IMR-90 (cell line): ENCODE results near the gene MSI1. TPM values are rescaled to one million over a fixed set of nuclear protein-coding genes. Genes with fewer than 3 reads are reported as not detected.

Source experiments
- ATAC-seq: fragments of 200-7000 bp; cut with Tn5 transposase; 2 replicates; pipeline ENCODE4 v1.9.1; 2020; ENCODE audit warnings: low read depth, mild to moderate bottlenecking, moderate library complexity
- BruUV-seq: library from RNA; stranded (reverse); fragments of 400-500 nt; replicated peaks from 2 replicates; lab custom pipeline; 2021; lab: Mats Ljungman, UMichigan
- CTCF ChIA-PET: fragments of 300-600 bp; formaldehyde crosslinking; extraction: SDS; loops from one replicate; lab custom pipeline; 2021; ENCODE audit warnings: antibody characterized with exemption; lab: Yijun Ruan, JAX
- POLR2A ChIA-PET: fragments of 300-600 bp; sonication (Branson Sonifier 250); formaldehyde crosslinking; loops from one replicate; lab custom pipeline; 2022; ENCODE audit warnings: antibody characterized with exemption; ENCODE audit not compliant: unreplicated experiment; lab: Charles Lee
- DNase-seq: peaks from one replicate; pipeline ENCODE4 v3.0.0; 2013
- H2AFZ ChIP-seq: replicated peaks from 2 replicates; pipeline ENCODE3; 2013; ENCODE audit warnings: low read length, mild to moderate bottlenecking; ENCODE audit not compliant: poor library complexity
- H2AK5ac ChIP-seq: 2 replicates; pipeline ENCODE4 v1.6.1; 2013; ENCODE audit warnings: low read depth, low read length, inconsistent platforms
- H2AK9ac ChIP-seq: replicated peaks from 2 replicates; pipeline ENCODE3; 2013; ENCODE audit warnings: mild to moderate bottlenecking, low read depth, low read length, moderate library complexity; ENCODE audit not compliant: poor library complexity
- H2BK120ac ChIP-seq: 2 replicates; pipeline ENCODE4 v1.6.1; 2013; ENCODE audit warnings: low read depth, low read length, inconsistent platforms
- H2BK15ac ChIP-seq: 3 replicates; pipeline ENCODE4 v1.6.1; 2013; ENCODE audit warnings: low read depth, low read length, inconsistent platforms
- H2BK20ac ChIP-seq: 2 replicates; pipeline ENCODE4 v1.6.1; 2013; ENCODE audit warnings: low read depth, mild to moderate bottlenecking, inconsistent platforms, low read length, moderate library complexity
- H2BK5ac ChIP-seq: 2 replicates; pipeline ENCODE4 v1.6.1; 2013; ENCODE audit warnings: mild to moderate bottlenecking, low read depth, low read length, inconsistent platforms; ENCODE audit not compliant: poor library complexity, severe bottlenecking
- H3K14ac ChIP-seq: replicated peaks from 2 replicates; pipeline ENCODE4 v1.6.1; 2013; ENCODE audit warnings: low read depth, low read length, inconsistent platforms
- H3K18ac ChIP-seq: 2 replicates; pipeline ENCODE4 v1.6.1; 2013; ENCODE audit warnings: low read depth, low read length, control low read depth
- H3K23ac ChIP-seq: 2 replicates; pipeline ENCODE4 v1.6.1; 2013; ENCODE audit warnings: low read depth, low read length, inconsistent platforms
- H3K27ac ChIP-seq: 2 replicates; pipeline ENCODE4 v1.5.1; 2013; ENCODE audit warnings: mild to moderate bottlenecking, control low read depth, low read length; ENCODE audit not compliant: insufficient read depth
- H3K27me3 ChIP-seq: 2 replicates; pipeline ENCODE4 v1.6.1; 2013; ENCODE audit warnings: low read length; ENCODE audit not compliant: control insufficient read depth, insufficient read depth
- H3K36me3 ChIP-seq: 2 replicates; pipeline ENCODE4 v1.6.1; 2013; ENCODE audit warnings: low read length, mixed read lengths; ENCODE audit not compliant: control insufficient read depth, insufficient read depth
- H3K4ac ChIP-seq: 2 replicates; pipeline ENCODE4 v1.6.1; 2013; ENCODE audit warnings: low read depth, low read length, inconsistent platforms
- H3K4me1 ChIP-seq: 2 replicates; pipeline ENCODE4 v1.6.1; 2013; ENCODE audit warnings: low read length, mixed read lengths; ENCODE audit not compliant: control insufficient read depth, insufficient read depth
- H3K4me2 ChIP-seq: 2 replicates; pipeline ENCODE4 v1.6.1; 2013; ENCODE audit warnings: low read depth, mild to moderate bottlenecking, control low read depth, low read length, moderate library complexity
- H3K4me3 ChIP-seq: 2 replicates; pipeline ENCODE4 v1.5.1; 2013; ENCODE audit warnings: low read depth, mild to moderate bottlenecking, control low read depth, low read length, moderate library complexity; ENCODE audit not compliant: insufficient read depth
- H3K56ac ChIP-seq: 2 replicates; pipeline ENCODE4 v1.6.1; 2013; ENCODE audit warnings: low read length, inconsistent platforms; ENCODE audit not compliant: insufficient read depth; ENCODE audit errors: extremely low read depth
- H3K79me1 ChIP-seq, 2 experiments: 2 replicates each; pipeline ENCODE4 v1.6.1; 2013; ENCODE audit warnings: low read length in 2 of 2, inconsistent platforms in 1 of 2, low read depth in 1 of 2
- H3K9ac ChIP-seq: 2 replicates; pipeline ENCODE4 v1.6.1; 2013; ENCODE audit warnings: low read depth, low read length, control low read depth
- H3K9me1 ChIP-seq: 2 replicates; pipeline ENCODE4 v1.6.1; 2013; ENCODE audit warnings: low read length, inconsistent platforms; ENCODE audit not compliant: insufficient read depth
- H3K9me3 ChIP-seq: 2 replicates; pipeline ENCODE4 v1.6.1; 2013; ENCODE audit warnings: low read length; ENCODE audit not compliant: control insufficient read depth, insufficient read depth
- H4K20me1 ChIP-seq: 2 replicates; pipeline ENCODE4 v1.6.1; 2013; ENCODE audit warnings: low read length, inconsistent platforms; ENCODE audit not compliant: insufficient read depth
- H4K5ac ChIP-seq: 2 replicates; pipeline ENCODE4 v1.6.1; 2013; ENCODE audit warnings: mild to moderate bottlenecking, low read depth, low read length, control low read depth
- H4K8ac ChIP-seq, 2 experiments: 2 replicates each; pipeline ENCODE4 v1.6.1; 2013; ENCODE audit warnings: low read depth in 2 of 2, low read length in 2 of 2, control low read depth in 1 of 2, inconsistent platforms in 1 of 2
- H4K91ac ChIP-seq: 2 replicates; pipeline ENCODE4 v1.6.1; 2013; ENCODE audit warnings: low read depth, low read length, inconsistent platforms; ENCODE audit not compliant: insufficient read depth
- BHLHE40 ChIP-seq: fragments of 150-350 bp; IDR thresholded peaks from 2 replicates; pipeline ENCODE4 v1.6.1; 2016; ENCODE audit warnings: mild to moderate bottlenecking, low read depth, low read length
- CHD1 ChIP-seq: IDR thresholded peaks from 2 replicates; pipeline ENCODE4 v1.6.1; 2012; ENCODE audit warnings: low read depth, low read length, improper control_type of control experiment
- NFE2L2 ChIP-seq: fragments of 150-350 bp; IDR thresholded peaks from 2 replicates; pipeline ENCODE4 v1.6.1; 2016; ENCODE audit warnings: low read depth, mild to moderate bottlenecking, low read length
- POLR2A ChIP-seq: IDR thresholded peaks from 2 replicates; pipeline ENCODE4 v1.6.1; 2012; ENCODE audit warnings: mild to moderate bottlenecking, low read depth, low read length
- RFX5 ChIP-seq: IDR thresholded peaks from 2 replicates; pipeline ENCODE4 v1.8.0; 2012; ENCODE audit warnings: low read depth, mild to moderate bottlenecking, low read length, moderate library complexity
- SMC3 ChIP-seq: fragments of 150-350 bp; IDR thresholded peaks from 2 replicates; pipeline ENCODE4 v1.6.1; 2016; ENCODE audit warnings: low read depth, mild to moderate bottlenecking, antibody characterized with exemption, low read length, moderate library complexity
- WGBS, 2 experiments: methylation state at CpG; one replicate each; pipeline versions ENCODE4 v1.1.5 to v1.1.7; 2013; ENCODE audit warnings: missing lambda C conversion rate in 2 of 2; ENCODE audit not compliant: insufficient read length in 1 of 2; ENCODE audit errors: extremely low coverage in 2 of 2; 5-methylcytosine and 5-hydroxymethylcytosine counted together
- dilution Hi-C: fragments of 300-500 bp; cut with HindIII; formaldehyde crosslinking; loops from one replicate; pipeline ENCODE4 v1.14.3; 2018; ENCODE audit warnings: low sequenced_read_pairs; ENCODE audit not compliant: unreplicated experiment
- in situ Hi-C: fragments of 300-500 bp; cut with MboI; formaldehyde crosslinking; loops from 3 replicates; pipeline ENCODE4 v1.14.3; 2019; ENCODE audit warnings: low sequenced_read_pairs, inconsistent platforms, mixed read lengths
- intact Hi-C: fragments of 100-400 bp; cut with micrococcal nuclease; formaldehyde crosslinking; loops from 2 replicates; pipeline ENCODE4 v1.10.0; 2022
- polyA plus RNA-seq, 3 experiments: library from polyadenylated mRNA; depleted of rRNA; stranded (reverse); fragments of >200 nt; gene quantifications; 2 replicates each; pipeline ENCODE4 v1.2.3, GENCODE V29; 2012; ENCODE audit warnings: low replicate concordance in 1 of 3
- total RNA-seq: library from RNA; depleted of rRNA; stranded (reverse); fragments of >200 nt; gene quantifications from 2 replicates; pipeline ENCODE4 v1.2.3, GENCODE V29; 2012
- TF ChIP-seq, protein P1 (sequence below): fragments of 150-350 bp; IDR thresholded peaks from 2 replicates; pipeline ENCODE4 v1.6.1; 2016; ENCODE audit warnings: low read depth, mild to moderate bottlenecking, low read length, moderate library complexity, borderline replicate concordance
- TF ChIP-seq, protein P2 (sequence below): conservative IDR thresholded peaks from 2 replicates; pipeline ENCODE4 v1.5.1; 2012; ENCODE audit warnings: mild to moderate bottlenecking, low read depth, low read length, improper control_type of control experiment
- TF ChIP-seq, protein P3 (sequence below): fragments of 150-350 bp; IDR thresholded peaks from 2 replicates; pipeline ENCODE4 v1.6.1; 2017; ENCODE audit warnings: mild to moderate bottlenecking, antibody characterized with exemption, low read length, low read depth

Gene MSI1
- total and polyA plus RNA-seq, 2 of the 4 experiments (the other 2 are of a cell fraction) = not detected

DNA sequence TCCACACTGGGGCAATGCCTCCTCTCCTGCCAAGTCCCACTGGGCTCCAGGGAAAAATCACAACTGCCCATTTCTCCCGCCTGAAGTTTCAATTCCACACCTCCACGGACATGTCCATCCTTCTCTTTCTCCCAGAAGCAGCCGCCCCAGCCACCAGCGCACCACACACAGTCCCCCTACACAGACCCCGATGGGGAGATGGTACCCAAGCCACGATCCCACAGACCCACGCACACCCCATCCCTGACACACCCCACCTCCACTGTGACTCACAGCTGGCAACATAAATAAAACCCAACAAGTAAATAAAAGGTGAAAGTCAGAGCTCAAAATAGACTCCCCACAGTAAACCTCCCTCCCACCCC lies 2.6 kb downstream of the MSI1 start:
- H3K18ac ChIP-seq = no peak overlapping the region
- no peak overlapping the region for H3K4me2 ChIP-seq
- H4K8ac ChIP-seq = no peak overlapping the region
- H3K4me1 ChIP-seq = no peaks in the 10 kb centered on the region
- H3K4me3 ChIP-seq = no peak overlapping the region
- no peak overlapping the region for H3K9ac ChIP-seq
- intact Hi-C loops = no loop called here
- 90% methylated on average over 7 of the region's 7 CpGs; no CpG with 5 or more reads in 1 of the 2 experiments for WGBS, 2 experiments
- H2BK20ac ChIP-seq = no peak overlapping the region
- no peak overlapping the region for H2AK9ac ChIP-seq
- H3K4ac ChIP-seq = no peak overlapping the region
- no peak overlapping the region for H2AK5ac ChIP-seq
- no peak overlapping the region for H2BK15ac ChIP-seq
- no peak overlapping the region for H4K91ac ChIP-seq
- H4K5ac ChIP-seq = no peak overlapping the region
- H3K27me3 ChIP-seq = peaks cover 88% of the 10 kb centered on the region
- DNase-seq = no peak
- no peak overlapping the region for H2BK5ac ChIP-seq
- CTCF ChIA-PET = no interaction called here
- H3K14ac ChIP-seq = no peak overlapping the region
- POLR2A ChIA-PET = no interaction called here
- dilution Hi-C loops = no loop called here
- ATAC-seq = no peak
- no peak overlapping the region for H2BK120ac ChIP-seq
- H2AFZ ChIP-seq = no peak overlapping the region
- in situ Hi-C loops = no loop called here
- no peak overlapping the region for H3K56ac ChIP-seq
- H3K36me3 ChIP-seq = no peaks in the 10 kb centered on the region
- H3K27ac ChIP-seq = no peak overlapping the region
- no peaks in the 10 kb centered on the region for H3K79me1 ChIP-seq
- no TSS peak for BruUV-seq
- no peaks in the 10 kb centered on the region for H3K9me1 ChIP-seq
- H4K20me1 ChIP-seq = no peaks in the 10 kb centered on the region
- no peaks in the 10 kb centered on the region for H3K9me3 ChIP-seq
- H3K23ac ChIP-seq = no peak overlapping the region
- TF ChIP-seq POLR2A = no peak
- no peak for TF ChIP-seq RFX5
- no peak for TF ChIP-seq BHLHE40
- TF ChIP-seq, protein P1, sequence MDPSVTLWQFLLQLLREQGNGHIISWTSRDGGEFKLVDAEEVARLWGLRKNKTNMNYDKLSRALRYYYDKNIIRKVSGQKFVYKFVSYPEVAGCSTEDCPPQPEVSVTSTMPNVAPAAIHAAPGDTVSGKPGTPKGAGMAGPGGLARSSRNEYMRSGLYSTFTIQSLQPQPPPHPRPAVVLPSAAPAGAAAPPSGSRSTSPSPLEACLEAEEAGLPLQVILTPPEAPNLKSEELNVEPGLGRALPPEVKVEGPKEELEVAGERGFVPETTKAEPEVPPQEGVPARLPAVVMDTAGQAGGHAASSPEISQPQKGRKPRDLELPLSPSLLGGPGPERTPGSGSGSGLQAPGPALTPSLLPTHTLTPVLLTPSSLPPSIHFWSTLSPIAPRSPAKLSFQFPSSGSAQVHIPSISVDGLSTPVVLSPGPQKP = no peak
- TF ChIP-seq, protein P2, sequence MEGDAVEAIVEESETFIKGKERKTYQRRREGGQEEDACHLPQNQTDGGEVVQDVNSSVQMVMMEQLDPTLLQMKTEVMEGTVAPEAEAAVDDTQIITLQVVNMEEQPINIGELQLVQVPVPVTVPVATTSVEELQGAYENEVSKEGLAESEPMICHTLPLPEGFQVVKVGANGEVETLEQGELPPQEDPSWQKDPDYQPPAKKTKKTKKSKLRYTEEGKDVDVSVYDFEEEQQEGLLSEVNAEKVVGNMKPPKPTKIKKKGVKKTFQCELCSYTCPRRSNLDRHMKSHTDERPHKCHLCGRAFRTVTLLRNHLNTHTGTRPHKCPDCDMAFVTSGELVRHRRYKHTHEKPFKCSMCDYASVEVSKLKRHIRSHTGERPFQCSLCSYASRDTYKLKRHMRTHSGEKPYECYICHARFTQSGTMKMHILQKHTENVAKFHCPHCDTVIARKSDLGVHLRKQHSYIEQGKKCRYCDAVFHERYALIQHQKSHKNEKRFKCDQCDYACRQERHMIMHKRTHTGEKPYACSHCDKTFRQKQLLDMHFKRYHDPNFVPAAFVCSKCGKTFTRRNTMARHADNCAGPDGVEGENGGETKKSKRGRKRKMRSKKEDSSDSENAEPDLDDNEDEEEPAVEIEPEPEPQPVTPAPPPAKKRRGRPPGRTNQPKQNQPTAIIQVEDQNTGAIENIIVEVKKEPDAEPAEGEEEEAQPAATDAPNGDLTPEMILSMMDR = no peak
- TF ChIP-seq CHD1 = no peak
- TF ChIP-seq SMC3 = no peak
- TF ChIP-seq NFE2L2 = no peak
- TF ChIP-seq, protein P3, sequence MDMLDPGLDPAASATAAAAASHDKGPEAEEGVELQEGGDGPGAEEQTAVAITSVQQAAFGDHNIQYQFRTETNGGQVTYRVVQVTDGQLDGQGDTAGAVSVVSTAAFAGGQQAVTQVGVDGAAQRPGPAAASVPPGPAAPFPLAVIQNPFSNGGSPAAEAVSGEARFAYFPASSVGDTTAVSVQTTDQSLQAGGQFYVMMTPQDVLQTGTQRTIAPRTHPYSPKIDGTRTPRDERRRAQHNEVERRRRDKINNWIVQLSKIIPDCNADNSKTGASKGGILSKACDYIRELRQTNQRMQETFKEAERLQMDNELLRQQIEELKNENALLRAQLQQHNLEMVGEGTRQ = no peak
